Occipital lobe (tissue), 2 donors: ENCODE results near the gene MDC1. TPM values are rescaled to one million over a fixed set of nuclear protein-coding genes. Genes with fewer than 3 reads are reported as not detected.
"Not testable (repeated sequence)": the region's sequence is repeated elsewhere in the genome, so short reads cannot be mapped to it uniquely, and the experiment has no call there.

Source experiments
- DNase-seq: peaks from one replicate; lab custom pipeline; 2025; lab: John Stamatoyannopoulos, UW
- total RNA-seq: library from RNA; depleted of rRNA; stranded (reverse); fragments of >200 nt; gene quantifications from one replicate; pipeline ENCODE4 v1.2.3, GENCODE V29; 2014

MDC1 gene
- total RNA-seq, 1 donor from 2014 or later: 12.5 TPM

- DNase-seq: no peak
Measured at GRCh38 chr6:30725713-30726505, 8.8 kb upstream of the MDC1 start.

GRCh38 chr6:30724906-30725667 lies 8.0 kb upstream of the MDC1 start:
- DNase-seq: no peak

GRCh38 chr6:30723843-30724741 lies 7.0 kb upstream of the MDC1 start:
- DNase-seq: not testable (repeated sequence)

GRCh38 chr6:30723159-30723842 lies 6.2 kb upstream of the MDC1 start:
- not testable (repeated sequence) for DNase-seq

GRCh38 chr6:30722280-30723112 lies 5.4 kb upstream of the MDC1 start:
- DNase-seq: peak; percentile 65

- DNase-seq: not testable (repeated sequence)
Measured at GRCh38 chr6:30722025-30722279, 4.9 kb upstream of the MDC1 start.

- DNase-seq: peak; percentile 84
Measured at GRCh38 chr6:30721198-30722024, 4.3 kb upstream of the MDC1 start.

GRCh38 chr6:30720738-30721197 lies 3.7 kb upstream of the MDC1 start:
- peak; percentile 32 for DNase-seq

- peak; percentile 97 for DNase-seq
Measured at GRCh38 chr6:30719791-30720737, 3.0 kb upstream of the MDC1 start, which contains the start of gene TUBB. Gene TUBB (plus strand): TSS chr6:30720352. CDS start chr6:30720507, 155 bp downstream.

GRCh38 chr6:30719356-30719755 lies 2.3 kb upstream of the MDC1 start:
- DNase-seq: no peak

GRCh38 chr6:30717845-30718720 lies 1.0 kb upstream of the MDC1 start:
- not testable (repeated sequence) for DNase-seq

- no peak for DNase-seq
Measured at GRCh38 chr6:30716879-30717128, 277 bp downstream of the MDC1 start.

- no peak for DNase-seq
Measured at GRCh38 chr6:30714263-30714662, 2.8 kb downstream of the MDC1 start.

- no peak for DNase-seq
Measured at GRCh38 chr6:30712441-30712945, 4.6 kb downstream of the MDC1 start.

GRCh38 chr6:30711758-30712380 lies 5.2 kb downstream of the MDC1 start:
- no peak for DNase-seq

- DNase-seq: no peak
Measured at GRCh38 chr6:30709101-30709868, 7.8 kb downstream of the MDC1 start.
